AG09319 (cell line): ENCODE results near the gene MRPS35.

Source experiments
- DNase-seq: peaks from one replicate; pipeline ENCODE4 v3.0.0-alpha.2; 2010; ENCODE audit warnings: low read depth; ENCODE audit errors: extremely low read depth
- TF ChIP-seq, protein P1 (sequence below): IDR thresholded peaks from 2 replicates; pipeline ENCODE4 v1.5.1; 2011; ENCODE audit warnings: low read depth, mild to moderate bottlenecking, inconsistent platforms, low read length, moderate library complexity

The MRPS35 gene

GRCh38 chr12:27756670-27757195 is 46.1 kb downstream of the MRPS35 start:
- TF ChIP-seq, protein P1, sequence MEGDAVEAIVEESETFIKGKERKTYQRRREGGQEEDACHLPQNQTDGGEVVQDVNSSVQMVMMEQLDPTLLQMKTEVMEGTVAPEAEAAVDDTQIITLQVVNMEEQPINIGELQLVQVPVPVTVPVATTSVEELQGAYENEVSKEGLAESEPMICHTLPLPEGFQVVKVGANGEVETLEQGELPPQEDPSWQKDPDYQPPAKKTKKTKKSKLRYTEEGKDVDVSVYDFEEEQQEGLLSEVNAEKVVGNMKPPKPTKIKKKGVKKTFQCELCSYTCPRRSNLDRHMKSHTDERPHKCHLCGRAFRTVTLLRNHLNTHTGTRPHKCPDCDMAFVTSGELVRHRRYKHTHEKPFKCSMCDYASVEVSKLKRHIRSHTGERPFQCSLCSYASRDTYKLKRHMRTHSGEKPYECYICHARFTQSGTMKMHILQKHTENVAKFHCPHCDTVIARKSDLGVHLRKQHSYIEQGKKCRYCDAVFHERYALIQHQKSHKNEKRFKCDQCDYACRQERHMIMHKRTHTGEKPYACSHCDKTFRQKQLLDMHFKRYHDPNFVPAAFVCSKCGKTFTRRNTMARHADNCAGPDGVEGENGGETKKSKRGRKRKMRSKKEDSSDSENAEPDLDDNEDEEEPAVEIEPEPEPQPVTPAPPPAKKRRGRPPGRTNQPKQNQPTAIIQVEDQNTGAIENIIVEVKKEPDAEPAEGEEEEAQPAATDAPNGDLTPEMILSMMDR = no peak
- DNase-seq = no peak

DNA sequence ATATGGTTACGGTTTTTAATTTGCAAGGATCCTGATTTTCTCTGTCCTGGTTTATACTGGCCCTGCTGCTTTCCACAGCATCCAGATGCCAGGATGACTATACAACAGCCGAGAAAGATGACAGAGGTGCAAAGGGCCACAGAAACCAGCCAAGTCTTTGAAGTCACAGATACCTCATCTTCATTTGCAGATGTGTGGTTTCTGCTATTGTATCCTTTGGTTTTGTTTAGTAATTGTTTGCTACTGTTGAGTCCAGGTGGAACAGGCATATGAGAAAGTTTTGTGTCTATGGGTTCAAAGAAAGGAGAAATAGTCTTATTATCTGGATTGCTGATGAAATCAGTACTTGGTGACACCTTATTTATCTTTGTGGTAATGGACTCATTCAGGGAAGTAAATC is 52.1 kb downstream of the MRPS35 start:
- no peak for DNase-seq
- TF ChIP-seq, protein P1 = no peak

GRCh38 chr12:27766587-27766986 is 56.0 kb downstream of the MRPS35 start:
- DNase-seq = no peak
- TF ChIP-seq, protein P1 = no peak

- DNase-seq = no peak
- TF ChIP-seq, protein P1 = no peak
Observed at GRCh38 chr12:27769142-27769673, 58.6 kb downstream of the MRPS35 start.

DNA sequence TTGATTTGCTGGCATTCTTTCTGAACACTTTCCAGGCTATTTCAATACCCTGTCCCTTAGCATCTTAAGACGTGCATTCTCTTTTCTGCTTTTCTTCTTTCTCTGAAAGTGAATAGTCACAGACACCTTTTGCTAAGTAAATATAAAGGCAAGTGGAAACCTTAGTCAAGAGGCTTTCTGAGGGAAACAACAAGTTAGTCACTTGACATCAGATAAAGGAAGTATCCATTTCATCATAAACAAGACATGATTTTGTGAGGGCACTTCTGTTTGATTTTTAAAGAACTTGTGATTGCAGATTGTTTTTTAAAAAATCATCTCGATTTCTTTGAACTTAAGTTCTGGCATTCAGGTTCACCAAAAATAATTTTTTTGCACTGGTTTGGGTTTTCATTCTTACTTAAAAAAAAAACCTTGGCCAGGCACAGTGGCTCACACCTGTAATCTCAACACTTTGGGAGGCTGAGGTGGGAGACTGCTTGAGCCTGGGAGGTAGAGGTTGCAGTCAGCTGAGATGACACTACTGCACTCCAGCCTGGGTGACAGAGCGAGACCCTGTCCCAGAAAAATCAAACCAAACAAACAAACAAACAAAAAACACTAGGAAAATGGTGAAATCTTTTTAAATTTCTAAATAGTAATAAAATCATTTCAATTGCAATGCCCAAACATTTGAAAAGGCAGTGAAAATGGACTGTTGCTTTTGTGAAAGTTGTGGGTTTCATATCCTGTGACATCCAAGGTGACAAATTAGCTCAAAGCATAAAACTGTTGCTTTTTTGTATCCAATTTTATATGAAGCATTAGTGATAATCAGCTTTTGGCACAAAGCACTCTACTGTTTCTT is 61.1 kb downstream of the MRPS35 start:
- TF ChIP-seq, protein P1 = no peak

GRCh38 chr12:27772328-27773049 is 61.9 kb downstream of the MRPS35 start:
- TF ChIP-seq, protein P1 = no peak
- no peak for DNase-seq

More for the DNA sequence above, 61.1 kb downstream of the MRPS35 start:
- DNase-seq = no peak

DNA sequence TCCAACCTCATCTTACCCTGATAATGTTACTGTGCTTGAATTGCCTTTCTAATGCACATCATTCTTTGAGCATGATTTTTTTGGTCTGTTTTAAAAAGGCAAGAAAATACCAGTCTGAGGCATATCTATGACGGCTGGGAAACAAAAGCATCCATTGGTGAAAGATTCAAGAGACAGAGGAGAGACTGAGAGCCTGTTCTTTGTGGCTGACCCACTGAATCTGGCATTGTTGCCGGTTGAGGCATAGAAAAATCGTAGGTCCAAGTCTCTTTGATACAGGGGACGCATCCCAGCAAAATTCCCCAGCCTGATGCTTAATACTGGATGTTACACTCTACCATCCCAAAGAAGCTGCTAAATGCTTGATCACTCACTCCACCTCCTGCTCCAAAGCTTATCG is 66.5 kb downstream of the MRPS35 start:
- TF ChIP-seq, protein P1 = no peak
- DNase-seq = no peak
